Hepatocyte (in vitro differentiated cells): ENCODE results near the gene KLF9.

Source experiments
- CTCF ChIP-seq: fragments of 200-600 bp; sonication (generic); IDR thresholded peaks from 2 replicates; pipeline ENCODE4 v1.5.1; 2016; ENCODE audit warnings: antibody characterized with exemption, mild to moderate bottlenecking; ENCODE audit not compliant: poor library complexity
- EZH2phosphoT487 ChIP-seq: fragments of 200-600 bp; sonication (generic); IDR thresholded peaks from one replicate; pipeline ENCODE4 v1.6.1; 2018; ENCODE audit warnings: antibody characterized with exemption, mild to moderate bottlenecking, low read depth, moderate library complexity; ENCODE audit not compliant: unreplicated experiment, severe bottlenecking

GRCh38 chr9:70389188-70389587 lies 25.3 kb downstream of the KLF9 start:
- TF ChIP-seq EZH2phosphoT487 (no peak), CTCF (no peak)
